Measurements from ENCODE around the gene BBS10. TPM values are rescaled to one million over a fixed set of nuclear protein-coding genes. Genes with fewer than 3 reads are reported as not detected.
"Not testable (repeated sequence)": the region's sequence is repeated elsewhere in the genome, so short reads cannot be mapped to it uniquely, and the experiment has no call there.

Gene BBS10
- 13.9 and 17.9 TPM in 2 replicates for total RNA-seq (2014; rRNA removed; shearing (Covaris generic))

GRCh38 chr12:76348079-76348901, at the start of gene BBS10:
Gene BBS10 (minus strand): TSS chr12:76348415. CDS start chr12:76348358, 57 bp downstream.
- peak; percentile 89 for DNase-seq (ENCODE audit: low read depth)

DNA sequence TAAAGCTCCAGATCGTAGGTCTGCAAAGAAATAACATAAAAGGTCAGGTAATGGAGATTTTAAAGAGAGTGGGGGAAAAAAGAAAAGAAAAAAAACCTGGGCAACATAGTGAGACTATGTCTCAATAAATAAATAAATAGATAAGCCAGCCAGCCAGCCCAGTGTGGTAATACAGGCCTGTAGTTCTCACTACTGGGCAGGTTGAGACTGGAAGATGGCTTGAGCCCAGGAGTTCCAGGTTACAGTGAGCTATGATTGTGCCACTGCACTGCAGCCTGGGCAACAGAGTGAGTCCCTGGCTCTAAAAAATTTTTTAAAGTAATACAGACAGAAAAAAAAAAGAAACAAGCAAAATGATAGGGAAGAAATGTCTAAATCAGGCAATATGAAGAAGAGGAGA, 43.2 kb upstream of the BBS10 start:
- no peak for DNase-seq (ENCODE audit: low read depth)

DNA sequence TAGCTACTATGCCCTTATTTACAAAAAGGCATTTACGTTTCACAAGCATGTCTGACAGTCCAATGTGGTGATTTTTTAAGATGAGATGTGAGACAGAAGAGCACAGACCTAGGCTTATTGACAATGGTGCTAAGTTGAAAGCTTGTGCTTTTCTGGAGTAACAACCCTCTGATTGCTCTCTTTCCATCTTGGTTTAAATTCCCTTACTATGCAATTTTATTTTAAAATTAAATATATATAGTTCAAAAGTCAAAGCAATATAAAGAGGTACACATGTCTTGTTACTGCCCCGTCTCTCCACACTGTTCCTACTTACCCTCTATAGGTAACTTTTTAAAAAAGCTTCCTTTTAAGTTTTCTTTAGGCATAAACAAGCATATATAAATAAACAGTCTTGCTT, 39.4 kb upstream of the BBS10 start:
- no peak for DNase-seq (ENCODE audit: low read depth)

DNA sequence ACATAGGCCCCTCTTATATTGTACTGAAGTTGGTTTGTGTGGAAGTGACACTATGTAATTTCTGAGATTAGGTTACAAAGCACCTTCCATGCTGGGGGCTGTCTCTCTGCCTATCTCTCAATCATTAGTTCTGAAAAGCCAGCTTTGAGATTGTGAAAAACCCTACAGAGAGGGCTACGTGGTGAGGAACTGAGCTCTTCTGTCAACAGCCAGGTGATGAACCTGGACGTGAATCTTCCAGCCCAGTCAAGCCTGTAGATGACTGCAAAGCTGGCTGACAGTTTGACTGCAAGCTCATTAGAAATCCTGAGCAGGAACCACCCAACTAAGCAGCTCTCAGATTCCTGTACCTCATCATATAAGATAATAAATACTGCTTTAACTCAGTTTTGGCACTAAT, 36.3 kb upstream of the BBS10 start:
- no peak for DNase-seq (ENCODE audit: low read depth)

DNA sequence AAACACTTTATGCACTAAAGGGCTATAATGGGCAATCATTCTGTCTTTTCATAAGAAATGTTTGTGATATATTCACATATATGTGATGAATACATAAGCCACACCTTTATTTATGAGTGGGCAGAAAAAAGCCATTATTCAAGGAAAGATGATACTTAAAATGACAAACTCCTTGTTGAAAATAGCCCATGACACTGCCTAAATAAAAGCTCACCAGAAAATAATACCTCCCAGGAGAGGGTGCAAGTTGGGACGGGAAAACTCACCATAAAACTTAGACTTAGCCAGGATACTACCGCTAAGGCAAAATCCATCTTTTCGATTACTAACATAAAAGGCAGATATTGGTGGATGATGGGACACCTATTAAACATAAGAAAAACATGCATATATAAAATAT, 35.8 kb upstream of the BBS10 start:
- DNase-seq (ENCODE audit: low read depth): no peak

DNA sequence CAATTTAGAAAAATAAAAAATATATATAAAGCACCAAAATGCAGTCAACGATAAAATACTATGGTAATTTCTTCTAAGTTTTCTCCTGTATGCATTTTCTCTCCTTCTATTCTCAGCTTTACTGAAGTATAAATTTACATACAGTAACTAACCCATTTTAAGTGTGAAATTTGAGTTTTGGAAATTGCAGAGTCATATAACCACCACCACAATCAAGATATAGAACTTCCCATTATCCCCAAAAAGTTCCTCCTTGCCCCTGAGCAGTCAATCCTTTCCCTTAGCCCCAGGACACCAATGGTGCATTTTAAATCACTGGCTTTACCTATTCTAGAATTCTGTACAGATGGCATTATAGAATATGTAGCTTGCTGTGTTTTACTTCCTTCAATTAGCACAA, 31.0 kb upstream of the BBS10 start:
- DNase-seq (ENCODE audit: low read depth): no peak

- not testable (repeated sequence) for DNase-seq (ENCODE audit: low read depth)
Observed at GRCh38 chr12:76376876-76377275, 28.7 kb upstream of the BBS10 start.

- no peak for DNase-seq (ENCODE audit: low read depth)
Observed at GRCh38 chr12:76375939-76376338, 27.7 kb upstream of the BBS10 start.

DNA sequence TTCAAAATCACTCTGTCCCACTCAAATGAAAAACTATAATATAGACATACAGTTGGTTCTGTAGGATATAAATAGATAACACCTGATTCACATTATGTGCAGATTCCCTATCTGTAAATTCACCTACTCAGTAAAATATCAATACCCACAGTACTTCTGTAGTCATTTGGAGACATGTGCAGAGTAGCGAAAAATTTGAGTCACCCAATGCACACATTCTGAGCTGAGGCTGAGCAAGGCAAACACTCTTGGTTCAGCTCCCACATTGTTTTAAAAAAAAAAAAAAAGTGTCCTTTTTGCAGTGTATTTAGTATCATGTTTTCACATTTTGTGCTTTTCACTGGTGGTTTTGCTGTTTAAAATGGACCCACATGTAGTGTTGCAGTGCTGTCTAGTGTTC, 27.3 kb upstream of the BBS10 start:
- DNase-seq (ENCODE audit: low read depth): no peak

DNA sequence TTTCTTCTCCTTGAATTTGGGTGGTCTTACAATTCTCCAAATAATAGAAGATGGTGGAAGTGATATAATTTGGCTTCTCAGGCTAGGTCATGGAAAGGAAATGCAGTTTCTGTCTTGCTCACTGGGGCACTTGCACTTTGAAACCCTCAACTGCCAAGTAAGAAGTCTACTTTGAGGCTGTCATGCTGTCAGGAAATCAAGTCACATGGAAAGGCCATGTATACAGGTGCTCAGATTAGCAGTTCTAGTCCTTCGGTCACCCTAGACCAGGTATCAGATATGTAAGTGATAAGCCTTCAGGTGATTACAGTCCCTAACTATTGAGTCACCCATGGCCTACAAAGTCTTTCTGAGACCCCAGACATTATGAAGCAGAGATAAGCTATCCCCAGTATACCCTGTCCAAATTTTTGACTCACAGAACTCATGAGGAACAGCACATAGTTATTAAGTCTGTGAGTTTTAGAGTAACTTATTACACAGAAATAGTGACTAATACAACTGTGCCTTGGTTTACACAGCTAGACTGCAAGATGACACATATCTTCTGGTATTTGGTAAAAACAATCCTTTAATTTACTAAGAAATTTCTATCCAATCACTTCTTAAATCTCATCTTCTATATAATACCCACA, 26.3 kb upstream of the BBS10 start:
- no peak for DNase-seq (ENCODE audit: low read depth)

- DNase-seq (ENCODE audit: low read depth): no peak
Observed at GRCh38 chr12:76368230-76368629, 20.0 kb upstream of the BBS10 start.

GRCh38 chr12:76366163-76366562, 17.9 kb upstream of the BBS10 start:
- DNase-seq (ENCODE audit: low read depth): no peak

DNA sequence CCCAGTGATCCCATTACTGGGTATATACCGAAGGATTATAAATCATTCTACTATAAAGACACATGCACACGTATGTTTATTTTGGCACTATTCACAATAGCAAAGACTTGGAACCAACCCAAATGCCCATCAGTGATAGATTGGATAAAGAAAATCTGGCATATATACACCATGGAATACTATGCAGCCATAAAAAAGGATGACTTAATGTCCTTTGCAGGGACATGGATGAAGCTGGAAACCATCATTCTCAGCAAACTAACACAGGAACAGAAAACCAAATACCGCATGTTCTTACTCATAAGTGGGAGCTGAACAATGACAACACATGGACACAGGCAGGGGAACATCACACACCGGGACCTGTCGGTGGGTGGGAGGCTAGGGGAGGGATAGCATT, 15.9 kb upstream of the BBS10 start:
- not testable (repeated sequence) for DNase-seq (ENCODE audit: low read depth)

DNA sequence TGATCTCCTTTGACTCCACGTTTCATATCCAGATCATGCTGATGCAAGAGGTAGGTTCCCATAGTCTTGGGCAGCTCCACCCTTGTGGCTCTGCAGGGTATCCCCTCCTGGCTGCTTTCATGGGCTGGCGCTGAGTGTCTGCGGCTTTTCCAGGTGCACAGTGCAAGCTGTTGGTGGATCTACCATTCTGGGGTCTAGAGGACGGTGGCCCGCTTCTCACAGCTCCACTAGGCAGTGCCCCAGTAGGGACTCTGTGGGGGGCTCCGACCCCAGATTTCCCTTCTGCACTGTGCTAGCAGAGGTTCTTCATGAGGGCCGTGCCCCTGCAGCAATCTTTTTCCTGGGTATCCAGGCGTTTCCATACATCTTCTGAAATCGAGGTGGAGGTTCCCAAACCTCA, 12.1 kb upstream of the BBS10 start:
- DNase-seq (ENCODE audit: low read depth): no peak

GRCh38 chr12:76356071-76356470, 7.9 kb upstream of the BBS10 start:
- no peak for DNase-seq (ENCODE audit: low read depth)

GRCh38 chr12:76346798-76347420, 1.3 kb downstream of the BBS10 start:
- peak; percentile 68 for DNase-seq (ENCODE audit: low read depth)

GRCh38 chr12:76346236-76346635, 2.0 kb downstream of the BBS10 start:
- no peak for DNase-seq (ENCODE audit: low read depth)

DNA sequence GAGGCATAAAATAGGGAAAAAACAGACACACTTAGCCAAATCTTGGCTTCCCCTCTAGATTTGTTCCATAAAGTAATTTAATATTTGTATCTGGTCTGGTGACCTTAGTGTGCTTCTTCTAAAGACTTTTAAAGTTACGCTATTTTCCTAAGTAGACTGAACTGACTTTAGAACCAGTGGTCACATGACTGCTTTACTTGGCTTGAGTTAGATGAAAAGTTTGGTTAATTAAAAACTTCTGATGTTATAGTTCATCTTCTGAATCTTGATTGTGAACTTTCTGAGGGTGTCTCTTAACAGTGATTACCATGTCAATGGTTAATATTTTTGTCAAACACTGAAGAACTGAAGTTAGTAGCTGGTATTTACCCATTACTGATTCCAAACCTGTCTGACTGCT, 2.6 kb downstream of the BBS10 start:
- no peak for DNase-seq (ENCODE audit: low read depth)

- DNase-seq (ENCODE audit: low read depth): peak; percentile 11
Observed at GRCh38 chr12:76341436-76342030, 6.7 kb downstream of the BBS10 start.

DNA sequence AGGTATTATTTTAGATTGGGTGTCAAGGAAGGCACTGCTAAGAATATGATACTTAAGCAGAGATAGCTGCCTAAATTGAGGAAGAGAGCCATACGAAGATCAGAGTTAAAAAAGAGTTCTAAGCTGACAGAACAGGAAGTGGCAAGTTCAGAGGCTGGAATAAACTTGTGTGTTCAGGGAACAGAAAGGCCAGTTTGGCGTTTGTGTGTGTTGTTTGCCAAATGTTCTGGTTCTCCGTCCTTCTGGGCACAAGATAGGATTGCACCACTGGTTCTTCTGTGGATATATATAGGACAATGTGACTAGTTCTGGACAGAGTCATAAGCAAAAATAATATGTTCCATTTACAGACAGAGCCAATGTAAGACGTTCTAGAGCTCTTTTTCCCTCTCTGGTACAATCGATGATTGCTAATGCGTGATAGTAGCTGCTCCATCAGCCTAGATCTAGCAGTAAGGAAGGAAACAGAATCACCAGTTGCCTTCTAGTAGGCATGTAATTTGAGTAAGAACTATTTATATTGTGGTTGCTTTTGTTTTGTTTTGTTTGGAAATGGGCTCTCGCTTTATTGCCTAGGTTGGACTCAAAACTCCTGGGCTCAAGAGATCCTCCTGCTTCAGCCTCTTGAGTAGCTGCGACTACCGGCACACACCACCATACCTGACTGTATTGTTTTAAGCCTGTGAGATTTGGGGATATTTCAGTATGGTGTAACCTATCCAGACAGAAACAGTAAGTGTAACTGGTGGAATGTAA, 7.4 kb downstream of the BBS10 start:
- no peak for DNase-seq (ENCODE audit: low read depth)

GRCh38 chr12:76337583-76337982, 10.6 kb downstream of the BBS10 start:
- DNase-seq (ENCODE audit: low read depth): peak; percentile 45

GRCh38 chr12:76332606-76333005, 15.6 kb downstream of the BBS10 start:
- no peak for DNase-seq (ENCODE audit: low read depth)
